ENCODE measurements around the gene PRDM15. TPM values are rescaled to one million over a fixed set of nuclear protein-coding genes. Genes with fewer than 3 reads are reported as not detected.

PRDM15 gene
- total RNA-seq, 1 experiment from 2014 or later, result 9.9 TPM

GRCh38 chr21:41848958-41849580 is 30.1 kb downstream of the PRDM15 start:
- Mint-ChIP-seq H3K27me3 (ENCODE audit: low read depth) (no peaks in the 10 kb centered on the region), H3K36me3 (ENCODE audit: insufficient read depth in 1 of 3, low read depth in 3 of 3) (peaks cover 7 to 18% (median 18%) of the 10 kb centered on the region in 3 experiments), H3K9me3 (no peaks in the 10 kb centered on the region), H3K4me3 (no peak overlapping the region), H3K27ac (no peak overlapping the region), H3K4me1 (0 out of 4 replicates have a peak, but pooled peaks cover 0 to 4% of the 10 kb centered on the region in 2 experiments)
- Histone ChIP-seq H4K5ac (ENCODE audit: insufficient read length, low read depth, low read length) (no peak overlapping the region), H3K18ac (ENCODE audit: insufficient read length, low read depth, low read length) (no peak overlapping the region), H2BK20ac (ENCODE audit: low read depth, low read length, poor library complexity, severe bottlenecking) (no peak overlapping the region), H4K8ac (replicated peaks; ENCODE audit: insufficient read length, low read depth, low read length) (no peak overlapping the region), H4K91ac (ENCODE audit: insufficient read length, low read depth, low read length) (no peak overlapping the region), H4K20me1 (ENCODE audit: control insufficient read depth, insufficient read depth, insufficient read length) (no peaks in the 10 kb centered on the region), H3K23me2 (ENCODE audit: insufficient read length, low read depth, low read length, poor library complexity, severe bottlenecking) (no peaks in the 10 kb centered on the region), H3K56ac (ENCODE audit: insufficient read length, low read depth, low read length) (no peak overlapping the region), H2AFZ (ENCODE audit: low read length) (no peak overlapping the region), H3K4me2 (ENCODE audit: insufficient read depth, insufficient read length, low read length) (no peak overlapping the region), H2BK15ac (ENCODE audit: low read depth, low read length) (no peak overlapping the region), H3K79me1 (ENCODE audit: insufficient read depth, low read depth, low read length, poor library complexity, severe bottlenecking) (no peaks in the 10 kb centered on the region), H3K9ac (ENCODE audit: extremely low read depth, insufficient read length, low read length) (no peak overlapping the region), H3K27ac (ENCODE audit: insufficient read length, low read depth, low read length) (no peak overlapping the region), H3K4ac (ENCODE audit: low read depth, low read length) (no peak overlapping the region), H3T11ph (ENCODE audit: low read length) (no peak overlapping the region), H3K23ac (ENCODE audit: insufficient read length, low read depth, low read length) (no peak overlapping the region), H2BK12ac (ENCODE audit: insufficient read length, low read depth, low read length) (no peak overlapping the region), H3K14ac (ENCODE audit: insufficient read depth, low read length) (no peak overlapping the region), H3K79me2 (ENCODE audit: insufficient read depth, low read length) (no peaks in the 10 kb centered on the region), H3K9me3 (ENCODE audit: control insufficient read depth, low read depth, low read length) (no peaks in the 10 kb centered on the region), H3K4me1 (ENCODE audit: insufficient read depth, low read length) (no peaks in the 10 kb centered on the region), H2BK120ac (ENCODE audit: low read depth, low read length, poor library complexity, severe bottlenecking) (no peak overlapping the region), H2AK5ac (ENCODE audit: insufficient read length, low read length) (no peak overlapping the region), H2BK5ac (ENCODE audit: insufficient read length, low read length) (no peak overlapping the region), H3K27me3 (ENCODE audit: insufficient read depth, low read length) (no peaks in the 10 kb centered on the region)
- TF ChIP-seq CTCF (conservative IDR thresholded peaks at IDR 0.05), result no peak
- no peak for DNase-seq
- WGBS (ENCODE audit: extremely low coverage, insufficient read length, low lambda C conversion rate), result no CpG with 5 or more reads among the region's 15 CpGs

Data from H9 (cell line).